Measurements from ENCODE around the gene SDC1.
"Not testable (repeated sequence)": the region's sequence is repeated elsewhere in the genome, so short reads cannot be mapped to it uniquely, and the experiment has no call there.

Gene SDC1, protein sequence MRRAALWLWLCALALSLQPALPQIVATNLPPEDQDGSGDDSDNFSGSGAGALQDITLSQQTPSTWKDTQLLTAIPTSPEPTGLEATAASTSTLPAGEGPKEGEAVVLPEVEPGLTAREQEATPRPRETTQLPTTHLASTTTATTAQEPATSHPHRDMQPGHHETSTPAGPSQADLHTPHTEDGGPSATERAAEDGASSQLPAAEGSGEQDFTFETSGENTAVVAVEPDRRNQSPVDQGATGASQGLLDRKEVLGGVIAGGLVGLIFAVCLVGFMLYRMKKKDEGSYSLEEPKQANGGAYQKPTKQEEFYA

DNA sequence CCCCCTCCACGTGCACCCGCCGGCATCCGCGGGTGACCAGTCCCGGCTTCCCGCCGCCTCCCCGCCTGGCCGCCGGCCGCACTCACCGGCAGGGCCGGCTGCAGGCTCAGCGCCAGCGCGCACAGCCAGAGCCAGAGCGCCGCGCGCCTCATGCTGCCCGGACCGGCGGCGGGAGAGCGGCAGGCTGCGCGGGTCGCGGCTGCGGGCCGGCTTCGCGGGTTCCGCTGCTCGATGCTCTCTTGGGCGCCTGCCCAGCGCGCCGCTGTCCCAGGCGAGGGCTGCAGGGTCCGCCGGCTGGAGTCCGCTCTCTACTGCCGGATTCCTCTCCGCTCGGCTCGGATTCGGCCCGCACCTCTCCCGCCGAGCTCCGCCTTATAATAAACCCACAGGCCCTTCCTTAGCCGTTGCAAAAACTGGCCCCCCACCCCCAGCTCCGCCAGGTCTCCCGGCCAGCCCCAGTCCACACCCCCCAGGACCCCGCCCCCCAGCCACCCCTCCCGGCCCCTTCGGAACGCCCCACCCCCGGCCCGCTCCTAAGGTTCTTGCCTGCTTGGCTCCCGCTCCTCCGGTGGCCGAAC lies at the start of gene SDC1:
Gene SDC1, minus strand, starts transcription at position 415 of the 578 bp plus-strand sequence. Its CDS starts 263 bp downstream, at position 152.
- no peak for TF ChIP-seq ZFX (IDR thresholded peaks at IDR 0.05; ENCODE audit: borderline replicate concordance)
- TF ChIP-seq, protein P1, sequence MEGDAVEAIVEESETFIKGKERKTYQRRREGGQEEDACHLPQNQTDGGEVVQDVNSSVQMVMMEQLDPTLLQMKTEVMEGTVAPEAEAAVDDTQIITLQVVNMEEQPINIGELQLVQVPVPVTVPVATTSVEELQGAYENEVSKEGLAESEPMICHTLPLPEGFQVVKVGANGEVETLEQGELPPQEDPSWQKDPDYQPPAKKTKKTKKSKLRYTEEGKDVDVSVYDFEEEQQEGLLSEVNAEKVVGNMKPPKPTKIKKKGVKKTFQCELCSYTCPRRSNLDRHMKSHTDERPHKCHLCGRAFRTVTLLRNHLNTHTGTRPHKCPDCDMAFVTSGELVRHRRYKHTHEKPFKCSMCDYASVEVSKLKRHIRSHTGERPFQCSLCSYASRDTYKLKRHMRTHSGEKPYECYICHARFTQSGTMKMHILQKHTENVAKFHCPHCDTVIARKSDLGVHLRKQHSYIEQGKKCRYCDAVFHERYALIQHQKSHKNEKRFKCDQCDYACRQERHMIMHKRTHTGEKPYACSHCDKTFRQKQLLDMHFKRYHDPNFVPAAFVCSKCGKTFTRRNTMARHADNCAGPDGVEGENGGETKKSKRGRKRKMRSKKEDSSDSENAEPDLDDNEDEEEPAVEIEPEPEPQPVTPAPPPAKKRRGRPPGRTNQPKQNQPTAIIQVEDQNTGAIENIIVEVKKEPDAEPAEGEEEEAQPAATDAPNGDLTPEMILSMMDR (IDR thresholded peaks at IDR 0.05) = no peak
- H3K27ac ChIP-seq = peak within 1 kb of the TSS; percentile 77

DNA sequence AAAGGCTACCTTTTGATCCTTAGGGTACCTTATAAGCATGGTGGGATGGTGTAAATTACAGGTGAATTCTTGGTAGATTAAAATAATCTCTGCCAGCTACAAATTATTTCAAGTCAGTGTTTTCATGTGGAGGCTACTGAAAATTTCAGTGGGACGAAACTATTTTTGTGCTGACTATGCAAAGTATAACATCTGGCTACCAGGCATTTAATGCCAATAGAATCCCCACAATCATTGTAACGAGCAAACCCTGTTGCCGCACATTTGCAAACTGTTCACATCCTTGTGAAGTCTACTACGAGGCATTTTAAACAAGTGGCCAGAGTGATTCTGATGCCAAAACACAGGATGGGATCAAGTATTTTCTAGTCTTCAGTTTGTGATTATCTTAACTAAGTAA lies 48.1 kb upstream of the SDC1 start:
- TF ChIP-seq, protein P1 (IDR thresholded peaks at IDR 0.05) = no peak
- no peak for TF ChIP-seq ZFX (IDR thresholded peaks at IDR 0.05; ENCODE audit: borderline replicate concordance)
- no peak overlapping the region for H3K27ac ChIP-seq

DNA sequence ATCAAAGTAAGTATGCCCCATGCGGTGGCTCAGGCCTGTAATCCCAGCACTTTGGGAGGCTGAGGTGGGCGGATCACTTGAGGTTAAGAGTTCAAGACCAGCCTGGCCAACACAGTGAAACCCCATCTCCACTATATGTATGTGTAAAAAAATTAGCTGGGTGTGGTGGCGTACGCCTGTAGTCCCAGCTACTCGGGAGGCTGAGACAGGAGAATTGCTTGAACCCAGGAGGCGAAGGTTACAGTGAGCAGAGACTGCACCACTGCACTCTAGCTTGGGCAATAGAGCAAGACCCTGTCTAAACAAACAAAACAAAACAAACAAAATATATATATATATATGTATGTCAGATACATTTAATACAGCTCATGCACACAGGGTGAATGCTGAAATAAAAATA lies 43.4 kb upstream of the SDC1 start:
- not testable (repeated sequence) for H3K27ac ChIP-seq

DNA sequence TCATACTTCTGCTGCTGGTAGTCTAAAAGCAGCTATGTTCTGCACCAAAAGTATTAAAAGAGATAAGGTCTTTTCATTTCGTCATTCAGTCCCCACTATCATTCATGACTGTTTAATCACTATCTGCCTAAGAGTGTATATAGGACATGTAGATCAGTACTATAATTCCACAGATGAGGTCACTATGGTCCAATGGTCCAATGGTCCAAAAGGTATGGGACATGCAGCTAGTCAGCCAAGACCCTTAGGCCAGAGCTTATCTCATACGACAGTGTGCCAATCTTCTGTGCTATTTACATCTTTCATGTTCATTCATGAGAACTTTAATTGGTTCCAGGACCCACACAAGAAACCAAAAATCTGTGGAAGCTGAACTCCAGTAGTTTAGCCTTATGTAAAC lies 42.6 kb upstream of the SDC1 start:
- no peak for TF ChIP-seq ZFX (IDR thresholded peaks at IDR 0.05; ENCODE audit: borderline replicate concordance)
- TF ChIP-seq, protein P1 (IDR thresholded peaks at IDR 0.05) = no peak
- H3K27ac ChIP-seq = no peak overlapping the region

DNA sequence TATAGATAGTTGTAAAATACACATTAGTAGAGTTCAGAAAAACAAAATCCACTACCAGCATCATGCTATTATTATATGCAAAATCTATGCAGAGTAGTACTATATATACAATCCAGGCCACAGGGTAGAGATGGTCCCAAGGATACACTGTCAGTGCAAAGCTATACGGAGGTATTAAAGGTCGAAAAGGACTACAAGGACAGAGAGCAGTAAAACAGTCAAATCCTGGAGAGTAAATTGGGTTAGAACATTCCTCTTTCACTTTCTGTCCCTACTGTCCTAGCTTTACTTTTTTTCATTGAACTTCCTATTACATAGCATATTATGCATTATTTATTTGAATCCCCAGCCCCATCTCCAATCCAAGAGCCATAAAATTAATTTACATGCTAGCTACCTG lies 39.7 kb upstream of the SDC1 start:
- TF ChIP-seq ZFX (IDR thresholded peaks at IDR 0.05; ENCODE audit: borderline replicate concordance) = no peak
- TF ChIP-seq, protein P1 (IDR thresholded peaks at IDR 0.05) = no peak
- H3K27ac ChIP-seq = no peak overlapping the region

DNA sequence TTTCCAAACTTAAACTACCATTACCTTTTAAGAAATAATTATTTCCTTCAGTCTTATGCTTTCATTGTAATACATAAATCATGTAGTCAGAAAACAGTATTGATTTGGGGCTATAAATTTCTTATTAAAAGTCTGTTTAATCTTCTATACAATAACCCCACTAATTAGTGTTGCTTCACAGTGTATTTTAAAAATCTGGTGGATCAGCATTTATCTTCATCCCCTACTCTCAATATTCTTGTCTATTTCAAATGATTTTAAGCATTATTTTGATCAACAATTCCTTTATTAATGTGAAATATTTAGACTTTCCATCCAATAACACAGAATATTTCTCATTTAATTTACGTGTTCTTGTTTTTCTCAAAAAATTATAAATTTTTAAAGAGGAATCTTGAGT lies 32.5 kb upstream of the SDC1 start:
- H3K27ac ChIP-seq = no peak overlapping the region
- TF ChIP-seq, protein P1 (IDR thresholded peaks at IDR 0.05) = no peak
- TF ChIP-seq ZFX (IDR thresholded peaks at IDR 0.05; ENCODE audit: borderline replicate concordance) = no peak

DNA sequence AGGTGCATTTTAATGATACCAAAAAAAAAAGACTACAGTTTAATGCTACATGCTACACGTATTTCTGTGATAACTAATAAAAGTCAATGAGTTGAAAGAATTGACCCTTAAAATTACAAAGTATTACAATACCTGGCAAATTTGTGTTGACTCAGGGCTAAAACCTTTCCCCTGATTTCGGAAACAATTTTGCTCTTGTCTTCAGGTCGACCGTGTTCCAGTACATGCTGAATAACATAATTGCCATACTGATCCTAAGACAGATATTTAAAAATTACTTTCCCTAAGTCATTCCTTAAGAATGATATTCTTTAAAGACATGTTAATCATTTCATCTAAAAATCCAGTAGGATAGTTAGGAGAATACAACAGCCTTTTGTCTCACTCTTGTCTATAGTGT lies 29.8 kb upstream of the SDC1 start:
- no peak for TF ChIP-seq ZFX (IDR thresholded peaks at IDR 0.05; ENCODE audit: borderline replicate concordance)
- TF ChIP-seq, protein P1 (IDR thresholded peaks at IDR 0.05) = no peak
- H3K27ac ChIP-seq = no peak overlapping the region

All from 22Rv1 (cell line).